Gastrocnemius medialis (tissue), 4 donors: Measurements from ENCODE around the gene CSNK2A3. TPM values are rescaled to one million over a fixed set of nuclear protein-coding genes. Genes with fewer than 3 reads are reported as not detected.

Experiments
- ATAC-seq, 2 donors: fragments of 150-250 bp; one replicate each; pipeline ENCODE4 v1.9.1; 2016
- DNase-seq, 2 donors: peaks; one replicate each; pipeline ENCODE4 v3.0.0-alpha.2; 2019
- H3K27ac ChIP-seq, 4 donors: fragments of 200-600 bp; sonication (generic); 1 replicate in 1 of 4; 2 replicates in 3 of 4; pipeline ENCODE4 v1.5.1; 2016 to 2018; ENCODE audit warnings: mild to moderate bottlenecking in 2 of 4, moderate library complexity in 1 of 4
- H3K27me3 ChIP-seq, 3 donors: fragments of 200-600 bp; sonication (generic) in 2 of 3; 1 replicate in 1 of 3; 2 replicates in 2 of 3; pipeline versions ENCODE4 v1.5.1 to v1.6.0; 2016 to 2019; ENCODE audit warnings: mild to moderate bottlenecking in 1 of 3, moderate library complexity in 1 of 3
- H3K36me3 ChIP-seq, 2 donors: fragments of 200-600 bp; sonication (generic) in 1 of 2; one replicate each; pipeline ENCODE4 v1.5.1; 2017 to 2018
- H3K4me1 ChIP-seq, 2 donors: fragments of 200-600 bp; sonication (generic) in 1 of 2; one replicate each; pipeline ENCODE4 v1.5.1; 2016 to 2017; ENCODE audit warnings: mild to moderate bottlenecking in 2 of 2
- H3K4me3 ChIP-seq, 4 donors: fragments of 200-600 bp; sonication (generic) in 3 of 4; 1 replicate in 1 of 4; 2 replicates in 3 of 4; pipeline ENCODE4 v1.5.1; 2016 to 2019; ENCODE audit warnings: mild to moderate bottlenecking in 2 of 4
- H3K9me3 ChIP-seq, 3 donors: fragments of 200-600 bp; sonication (generic) in 2 of 3; 1 replicate in 1 of 3; 2 replicates in 2 of 3; pipeline ENCODE4 v1.5.1; 2016 to 2019
- CTCF ChIP-seq, 5 experiments: fragments of 450-650 bp in 3 of 5; fragments of 200-600 bp in 2 of 5; sonication (generic) in 2 of 5; IDR thresholded peaks in 4 of 5; conservative IDR thresholded peaks in 1 of 5; 1 replicate in 4 of 5; 2 replicates in 1 of 5; pipeline ENCODE4 v1.5.1; 2016 to 2019; ENCODE audit warnings: antibody characterized with exemption in 5 of 5, mild to moderate bottlenecking in 3 of 5, moderate library complexity in 3 of 5
- POLR2A ChIP-seq, 2 donors: fragments of 450-650 bp; IDR thresholded peaks; one replicate each; pipeline ENCODE4 v1.6.1; 2017; ENCODE audit warnings: antibody characterized with exemption in 2 of 2, mild to moderate bottlenecking in 2 of 2, moderate library complexity in 2 of 2
- in situ Hi-C, 4 donors: fragments of 200-750 bp; cut with MboI; loops; one replicate each; pipeline versions ENCODE4 v1.15.0 to v1.8.0; 2017; ENCODE audit warnings: low sequenced_read_pairs in 4 of 4
- intact Hi-C: fragments of 100-400 bp; cut with DNase I; formaldehyde crosslinking; loops from one replicate; pipeline ENCODE4 v1.15.1; 2023; ENCODE audit warnings: low total_unique reads
- total RNA-seq, 4 donors: library from RNA; depleted of rRNA; stranded (reverse); fragments of >200 nt; gene quantifications; one replicate each; pipeline versions ENCODE4 v1.1.0 to v1.2.3, GENCODE V29; 2016

CSNK2A3 gene
- total RNA-seq, 4 donors from 2014 or later = 0.68 to 1.6 (median 1.0) TPM

- Histone ChIP-seq H3K27ac (no peak overlapping the region), H3K4me1 (peaks cover 8% of the 10 kb centered on the region in 2 donors), H3K36me3 (no peaks in the 10 kb centered on the region), H3K9me3 (no peaks in the 10 kb centered on the region), H3K27me3 (no peaks in the 10 kb centered on the region), H3K4me3 (no peak overlapping the region)
- in situ Hi-C loops = no loop called here
- intact Hi-C loops = no loop called here
- TF ChIP-seq CTCF (IDR thresholded peaks at IDR 0.05 in 4 of 5, conservative IDR thresholded peaks at IDR 0.05 in 1 of 5) = no peak
- no peak for TF ChIP-seq POLR2A (IDR thresholded peaks at IDR 0.05)
- ATAC-seq (no peak), DNase-seq (no peak)
These were observed 34.1 kb downstream of the CSNK2A3 start for GRCh38 chr11:11318961-11319360.

DNA sequence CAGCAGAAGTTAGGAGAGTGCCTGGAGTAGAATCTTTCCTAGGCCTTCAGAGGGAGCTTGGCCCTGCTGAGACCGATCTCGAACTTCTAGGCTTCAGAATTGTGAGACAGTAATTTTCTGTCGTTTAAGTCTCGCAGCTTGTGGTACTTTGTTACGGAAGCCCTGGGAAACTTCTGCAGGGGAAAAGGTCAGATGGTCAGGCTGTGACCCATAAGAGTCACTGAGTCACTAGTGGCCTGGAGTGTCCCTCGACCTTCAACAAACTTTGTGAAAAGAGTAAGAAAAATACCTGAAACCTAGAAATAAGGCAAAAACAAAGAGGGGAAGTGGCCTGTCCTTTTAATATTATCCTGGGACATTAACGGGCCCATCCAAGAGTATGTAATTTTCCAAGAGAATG lies 34.6 kb downstream of the CSNK2A3 start:
- Histone ChIP-seq H3K36me3 (no peaks in the 10 kb centered on the region), H3K27ac (no peak overlapping the region), H3K4me1 (peaks cover 13% of the 10 kb centered on the region in 2 donors), H3K27me3 (no peaks in the 10 kb centered on the region), H3K4me3 (no peak overlapping the region), H3K9me3 (no peaks in the 10 kb centered on the region)
- DNase-seq (no peak), ATAC-seq (no peak)
- in situ Hi-C loops (no loop called here), intact Hi-C loops (no loop called here)
- TF ChIP-seq CTCF (IDR thresholded peaks at IDR 0.05 in 4 of 5, conservative IDR thresholded peaks at IDR 0.05 in 1 of 5) (no peak), POLR2A (IDR thresholded peaks at IDR 0.05) (no peak)

DNA sequence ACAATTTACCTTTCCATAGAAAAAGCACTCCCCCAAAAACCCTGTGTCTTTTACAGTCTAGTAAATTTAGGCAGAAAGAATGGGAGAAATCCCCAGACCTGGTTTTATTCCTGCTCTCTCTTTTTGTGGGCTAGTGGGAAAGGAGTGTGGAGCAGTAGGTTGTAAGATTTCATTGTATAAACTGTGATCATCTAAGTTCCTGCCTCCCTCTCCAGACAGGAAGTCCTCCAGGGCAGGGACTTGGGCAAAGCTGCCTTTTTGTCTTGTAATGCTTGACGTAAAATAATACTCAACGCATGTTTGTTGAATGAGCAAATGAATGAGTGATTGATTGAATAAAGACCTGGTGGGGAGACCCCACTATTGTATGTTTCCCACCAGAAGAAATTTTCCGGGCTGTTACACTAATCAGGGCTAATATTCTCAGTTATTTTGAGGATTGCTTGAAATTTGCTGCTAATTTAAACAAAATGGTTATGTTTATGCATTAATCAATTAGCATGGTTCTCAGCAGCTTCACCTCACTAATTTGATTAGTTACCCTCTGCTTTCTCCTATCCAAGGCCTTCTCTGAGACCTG lies 36.3 kb downstream of the CSNK2A3 start:
- no peak for TF ChIP-seq POLR2A (IDR thresholded peaks at IDR 0.05)
- TF ChIP-seq CTCF (IDR thresholded peaks at IDR 0.05 in 4 of 5, conservative IDR thresholded peaks at IDR 0.05 in 1 of 5) = no peak
- H3K27ac ChIP-seq = no peak overlapping the region
- ATAC-seq = no peak

DNA sequence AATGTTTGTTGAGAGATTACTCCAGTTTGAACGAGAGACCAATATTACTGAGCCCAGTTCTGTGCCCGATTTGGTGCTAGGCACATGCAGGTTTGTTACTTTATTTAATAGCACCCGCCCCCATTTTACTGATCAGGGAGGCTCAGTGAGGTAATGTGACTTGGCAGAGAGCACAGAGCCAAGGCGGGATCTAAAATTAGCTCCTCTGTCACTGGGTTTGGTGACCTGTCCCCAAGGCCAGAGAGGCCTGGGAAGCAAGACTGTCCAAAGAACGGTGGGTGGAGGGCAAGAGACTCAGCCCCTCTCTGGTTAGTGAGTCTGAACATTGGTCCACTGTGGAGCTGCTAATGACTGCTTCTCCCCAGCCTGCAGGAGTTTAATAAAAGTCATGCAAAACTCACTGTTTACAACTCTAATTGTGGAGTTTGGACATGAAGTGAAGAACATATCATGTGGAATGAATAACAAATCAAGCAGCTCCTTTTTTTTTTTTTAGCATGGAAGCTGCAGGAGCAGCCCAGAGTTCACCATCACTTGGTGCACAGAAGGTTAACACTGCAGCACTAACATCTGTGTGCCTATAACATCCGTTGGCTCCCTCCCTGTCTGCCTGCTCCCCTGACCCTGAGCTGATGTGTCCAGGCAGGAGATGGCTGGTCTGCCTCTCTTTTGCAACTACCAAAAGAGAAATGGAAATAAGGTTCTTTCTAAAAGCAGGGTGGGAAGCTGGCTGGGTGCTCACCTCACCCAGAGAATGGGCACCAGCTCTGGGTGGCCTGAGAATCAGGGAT lies 39.0 kb downstream of the CSNK2A3 start:
- H3K4me1 ChIP-seq = peaks cover 17 to 20% of the 10 kb centered on the region in 2 donors
- no peaks in the 10 kb centered on the region for H3K36me3 ChIP-seq
- ATAC-seq (peak; percentile 94 to 98), DNase-seq (peak; percentile 52 to 65)
- no peak overlapping the region for H3K4me3 ChIP-seq
- no peaks in the 10 kb centered on the region for H3K27me3 ChIP-seq
- intact Hi-C loops (loop anchor here (5.0 kb wide), 2 partner anchors 198 to 308 kb away; partner anchors contain the start of gene GALNT18), in situ Hi-C loops (no loop called here)
- peak overlapping the region; percentile 67 to 78 (median 73) for H3K27ac ChIP-seq
- no peak for TF ChIP-seq CTCF (IDR thresholded peaks at IDR 0.05 in 4 of 5, conservative IDR thresholded peaks at IDR 0.05 in 1 of 5)
- no peak for TF ChIP-seq POLR2A (IDR thresholded peaks at IDR 0.05)
- H3K9me3 ChIP-seq = no peaks in the 10 kb centered on the region

More for the DNA sequence above, 36.3 kb downstream of the CSNK2A3 start:
- Histone ChIP-seq H3K36me3 (no peaks in the 10 kb centered on the region), H3K4me1 (peaks cover 17 to 20% of the 10 kb centered on the region in 2 donors), H3K27me3 (no peaks in the 10 kb centered on the region), H3K4me3 (no peak overlapping the region), H3K9me3 (no peaks in the 10 kb centered on the region)
- in situ Hi-C loops (no loop called here), intact Hi-C loops (no loop called here)
- DNase-seq = no peak
